ENCODE results near the gene PWP2. TPM values are rescaled to one million over a fixed set of nuclear protein-coding genes. Genes with fewer than 3 reads are reported as not detected.

PWP2 gene
- total and polyA plus RNA-seq, 12 donors, result 1.0 to 14.8 (median 5.4) TPM; not detected in 1

- peaks cover 0 to 14% (median 12%) of the 10 kb centered on the region in 9 donors for H3K4me1 ChIP-seq
- no peak overlapping the region for H3K27ac ChIP-seq
- ATAC-seq, result no peak
- peaks cover 0 to 100% (median 37%) of the 10 kb centered on the region in 9 donors for H3K36me3 ChIP-seq
- intact Hi-C loops (cut with DNase I), result no loop called here
- WGBS, 2 donors, result 94% methylated on average over 5 of the region's 5 CpGs
- H3K9me3 ChIP-seq, result no peaks in the 10 kb centered on the region
- TF ChIP-seq CTCF (IDR thresholded peaks at IDR 0.05), result no peak
- H3K27me3 ChIP-seq, result no peaks in the 10 kb centered on the region
- no peak overlapping the region for H3K4me3 ChIP-seq
- no peak for DNase-seq
Observed at GRCh38 chr21:44078411-44078981, 28.7 kb upstream of the PWP2 start.

GRCh38 chr21:44079446-44079845, 27.8 kb upstream of the PWP2 start:
- no peaks in the 10 kb centered on the region for H3K27me3 ChIP-seq
- no peaks in the 10 kb centered on the region for H3K9me3 ChIP-seq
- peaks cover 7 to 24% (median 21%) of the 10 kb centered on the region in 9 donors for H3K4me1 ChIP-seq
- no peak overlapping the region for H3K27ac ChIP-seq
- no peak overlapping the region for H3K4me3 ChIP-seq
- 95 to 96% methylated on average over 3 of the region's 3 CpGs for WGBS, 2 donors
- intact Hi-C loops (cut with DNase I), result no loop called here
- TF ChIP-seq CTCF (IDR thresholded peaks at IDR 0.05), result no peak
- DNase-seq (no peak), ATAC-seq (no peak)
- peaks cover 0 to 100% (median 37%) of the 10 kb centered on the region in 9 donors for H3K36me3 ChIP-seq

GRCh38 chr21:44079846-44080245, 27.4 kb upstream of the PWP2 start:
- no peak for TF ChIP-seq CTCF (IDR thresholded peaks at IDR 0.05)

GRCh38 chr21:44082648-44083440, 24.4 kb upstream of the PWP2 start:
- H3K36me3 ChIP-seq, result peaks cover 0 to 100% (median 32%) of the 10 kb centered on the region in 9 donors
- ATAC-seq, result peak in 1 of 8 donors; percentile 32
- intact Hi-C loops (cut with DNase I), result no loop called here
- TF ChIP-seq CTCF (IDR thresholded peaks at IDR 0.05), result no peak
- WGBS, 2 donors, result 58 to 73% methylated on average over 24 of the region's 24 CpGs
- H3K9me3 ChIP-seq, result no peaks in the 10 kb centered on the region
- H3K27me3 ChIP-seq, result no peaks in the 10 kb centered on the region
- H3K4me1 ChIP-seq, result peaks cover 29 to 58% (median 55%) of the 10 kb centered on the region in 9 donors
- no peak overlapping the region for H3K4me3 ChIP-seq
- DNase-seq, result no peak
- peak overlapping the region in 9 of 10 donors; percentile 13 to 89 (median 80) for H3K27ac ChIP-seq

More at GRCh38 chr21:44079846-44080245, 27.4 kb upstream of the PWP2 start:
- intact Hi-C loops (cut with DNase I), result no loop called here
- Histone ChIP-seq H3K27me3 (no peaks in the 10 kb centered on the region), H3K4me3 (no peak overlapping the region), H3K27ac (no peak overlapping the region), H3K36me3 (peaks cover 0 to 100% (median 37%) of the 10 kb centered on the region in 9 donors), H3K9me3 (no peaks in the 10 kb centered on the region), H3K4me1 (peaks cover 11 to 28% (median 25%) of the 10 kb centered on the region in 9 donors)
- ATAC-seq (no peak), DNase-seq (no peak)
- 93 to 96% methylated on average over 7 of the region's 7 CpGs for WGBS, 2 donors
